GM06990 (cell line): ENCODE results near the gene WASF1.

Experiments
- DNase-seq: peaks from one replicate; pipeline ENCODE4 v3.0.0-alpha.2; 2011; ENCODE audit not compliant: insufficient read length; ENCODE audit errors: extremely low read depth
- H3K27me3 ChIP-seq: replicated peaks from 2 replicates; pipeline ENCODE4 v1.6.0; 2011; ENCODE audit warnings: low read length; ENCODE audit not compliant: control insufficient read depth, insufficient read depth
- H3K36me3 ChIP-seq: 2 replicates; pipeline ENCODE4 v1.5.1; 2011; ENCODE audit warnings: low read length; ENCODE audit not compliant: control insufficient read depth, insufficient read depth
- H3K4me3 ChIP-seq: replicated peaks from 2 replicates; pipeline ENCODE4 v1.5.1; 2011; ENCODE audit warnings: low read depth, mild to moderate bottlenecking, control low read depth, low read length
- CTCF ChIP-seq: IDR thresholded peaks from 2 replicates; pipeline ENCODE4 v1.5.1; 2011; ENCODE audit warnings: low read length, control low read depth, mild to moderate bottlenecking, inconsistent platforms; ENCODE audit not compliant: insufficient read depth, poor library complexity, severe bottlenecking

Gene WASF1

GRCh38 chr6:110214338-110214737, 34.9 kb upstream of the WASF1 start:
- no peak for DNase-seq
- Histone ChIP-seq H3K4me3 (no peak overlapping the region), H3K36me3 (peaks cover 10% of the 10 kb centered on the region), H3K27me3 (no peaks in the 10 kb centered on the region)
- no peak for TF ChIP-seq CTCF

GRCh38 chr6:110211753-110212152, 32.3 kb upstream of the WASF1 start:
- Histone ChIP-seq H3K4me3 (no peak overlapping the region), H3K36me3 (peaks cover 10% of the 10 kb centered on the region), H3K27me3 (no peaks in the 10 kb centered on the region)
- no peak for DNase-seq
- TF ChIP-seq CTCF: no peak

GRCh38 chr6:110207652-110208051, 28.2 kb upstream of the WASF1 start:
- no peak for DNase-seq
- peaks cover 5% of the 10 kb centered on the region for H3K36me3 ChIP-seq

GRCh38 chr6:110201151-110201884, 21.8 kb upstream of the WASF1 start:
- H3K36me3 ChIP-seq: no peaks in the 10 kb centered on the region
- H3K27me3 ChIP-seq: no peaks in the 10 kb centered on the region
- no peak for TF ChIP-seq CTCF
- no peak overlapping the region for H3K4me3 ChIP-seq
- no peak for DNase-seq

More at GRCh38 chr6:110207652-110208051, 28.2 kb upstream of the WASF1 start:
- H3K27me3 ChIP-seq: no peaks in the 10 kb centered on the region
- TF ChIP-seq CTCF: no peak
- H3K4me3 ChIP-seq: no peak overlapping the region

GRCh38 chr6:110198561-110198960, 19.1 kb upstream of the WASF1 start:
- H3K4me3 ChIP-seq: no peak overlapping the region
- no peak for TF ChIP-seq CTCF
- peaks cover 2% of the 10 kb centered on the region; the same call in 1 of the 2 replicates for H3K36me3 ChIP-seq
- H3K27me3 ChIP-seq: no peaks in the 10 kb centered on the region
- no peak for DNase-seq
